GM23338 (cell line): ENCODE results near the gene ALDH1A2.

Experiments
- CREB1 ChIP-seq: fragments of 250-450 bp; sonication (Bioruptor Pico); IDR thresholded peaks from 2 replicates; pipeline ENCODE4 v1.5.0; 2020; ENCODE audit warnings: low read depth, mild to moderate bottlenecking, moderate library complexity
- EZH2 ChIP-seq: fragments of 200-600 bp; sonication (generic); IDR thresholded peaks from one replicate; pipeline ENCODE4 v1.8.0; 2017; ENCODE audit warnings: antibody characterized with exemption, mild to moderate bottlenecking, low read depth; ENCODE audit not compliant: unreplicated experiment
- EZH2phosphoT487 ChIP-seq: fragments of 200-600 bp; sonication (generic); IDR thresholded peaks from one replicate; pipeline ENCODE4 v1.8.1; 2018; ENCODE audit warnings: antibody characterized with exemption; ENCODE audit not compliant: unreplicated experiment
- JUNB ChIP-seq: IDR thresholded peaks from one replicate; pipeline ENCODE4 v1.6.1; 2016; ENCODE audit warnings: antibody characterized with exemption; ENCODE audit not compliant: unreplicated experiment
- NANOG ChIP-seq: IDR thresholded peaks from 2 replicates; pipeline ENCODE4 v1.6.1; 2016; ENCODE audit warnings: antibody characterized with exemption, borderline replicate concordance
- POLR2AphosphoS5 ChIP-seq: IDR thresholded peaks from 2 replicates; pipeline ENCODE4 v1.6.1; 2016; ENCODE audit warnings: antibody characterized with exemption, low read depth
- STAT1 ChIP-seq: IDR thresholded peaks from one replicate; pipeline ENCODE4 v1.6.1; 2016; ENCODE audit warnings: antibody characterized with exemption; ENCODE audit not compliant: unreplicated experiment
- ZNF114 ChIP-seq: fragments of 250-450 bp; sonication (Bioruptor Pico); IDR thresholded peaks from 2 replicates; pipeline ENCODE4 v1.5.0; 2020; ENCODE audit warnings: mild to moderate bottlenecking, moderate library complexity
- ZNF331 ChIP-seq: fragments of 250-450 bp; sonication (Bioruptor Pico); IDR thresholded peaks from 2 replicates; pipeline ENCODE4 v1.5.0; 2020; ENCODE audit warnings: low read depth, mild to moderate bottlenecking, moderate library complexity
- ZNF462 ChIP-seq: fragments of 250-450 bp; sonication (Bioruptor Pico); IDR thresholded peaks from 2 replicates; pipeline ENCODE4 v1.5.0; 2020; ENCODE audit warnings: mild to moderate bottlenecking, moderate library complexity
- TF ChIP-seq, protein P1 (sequence below), 2 experiments: fragments of 200-600 bp in 1 of 2; sonication (generic) in 1 of 2; conservative IDR thresholded peaks; 2 replicates each; pipeline versions ENCODE4 v1.5.1 to v1.6.1; 2016 to 2017; ENCODE audit warnings: antibody characterized with exemption in 2 of 2, low read depth in 2 of 2, mild to moderate bottlenecking in 2 of 2, moderate library complexity in 1 of 2
- TF ChIP-seq, protein P2 (sequence below): IDR thresholded peaks from one replicate; pipeline ENCODE4 v1.6.1; 2018; ENCODE audit warnings: antibody characterized with exemption; ENCODE audit not compliant: unreplicated experiment

DNA sequence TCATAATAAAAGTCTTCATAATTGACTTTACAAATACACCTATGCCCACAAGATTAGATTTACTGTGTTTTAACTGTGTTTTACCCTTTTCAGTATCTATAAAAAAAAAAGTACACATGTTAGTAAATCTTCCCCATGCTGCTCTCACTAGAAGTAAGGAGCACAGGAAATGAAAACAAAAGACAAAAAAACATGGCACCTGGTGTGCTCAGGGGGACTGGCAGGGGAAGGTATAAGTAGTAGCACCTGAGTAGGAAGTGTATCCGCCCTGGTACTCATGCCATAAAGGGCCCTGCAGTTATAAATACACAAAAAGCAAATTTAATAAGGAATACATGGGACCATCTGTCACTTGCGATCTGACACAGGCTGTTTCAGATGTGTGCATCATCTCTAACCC is 8.9 kb upstream of the ALDH1A2 start:
- TF ChIP-seq POLR2AphosphoS5 (no peak), EZH2phosphoT487 (no peak), NANOG (no peak), EZH2 (no peak), CREB1 (no peak), ZNF462 (CRISPR knock-in tag) (no peak), ZNF114 (no peak), JUNB (no peak), ZNF331 (no peak), STAT1 (no peak)
- TF ChIP-seq, protein P1, sequence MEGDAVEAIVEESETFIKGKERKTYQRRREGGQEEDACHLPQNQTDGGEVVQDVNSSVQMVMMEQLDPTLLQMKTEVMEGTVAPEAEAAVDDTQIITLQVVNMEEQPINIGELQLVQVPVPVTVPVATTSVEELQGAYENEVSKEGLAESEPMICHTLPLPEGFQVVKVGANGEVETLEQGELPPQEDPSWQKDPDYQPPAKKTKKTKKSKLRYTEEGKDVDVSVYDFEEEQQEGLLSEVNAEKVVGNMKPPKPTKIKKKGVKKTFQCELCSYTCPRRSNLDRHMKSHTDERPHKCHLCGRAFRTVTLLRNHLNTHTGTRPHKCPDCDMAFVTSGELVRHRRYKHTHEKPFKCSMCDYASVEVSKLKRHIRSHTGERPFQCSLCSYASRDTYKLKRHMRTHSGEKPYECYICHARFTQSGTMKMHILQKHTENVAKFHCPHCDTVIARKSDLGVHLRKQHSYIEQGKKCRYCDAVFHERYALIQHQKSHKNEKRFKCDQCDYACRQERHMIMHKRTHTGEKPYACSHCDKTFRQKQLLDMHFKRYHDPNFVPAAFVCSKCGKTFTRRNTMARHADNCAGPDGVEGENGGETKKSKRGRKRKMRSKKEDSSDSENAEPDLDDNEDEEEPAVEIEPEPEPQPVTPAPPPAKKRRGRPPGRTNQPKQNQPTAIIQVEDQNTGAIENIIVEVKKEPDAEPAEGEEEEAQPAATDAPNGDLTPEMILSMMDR (conservative IDR thresholded peaks at IDR 0.05; ENCODE audit: low read depth in 2 of 2): no peak
- TF ChIP-seq, protein P2, sequence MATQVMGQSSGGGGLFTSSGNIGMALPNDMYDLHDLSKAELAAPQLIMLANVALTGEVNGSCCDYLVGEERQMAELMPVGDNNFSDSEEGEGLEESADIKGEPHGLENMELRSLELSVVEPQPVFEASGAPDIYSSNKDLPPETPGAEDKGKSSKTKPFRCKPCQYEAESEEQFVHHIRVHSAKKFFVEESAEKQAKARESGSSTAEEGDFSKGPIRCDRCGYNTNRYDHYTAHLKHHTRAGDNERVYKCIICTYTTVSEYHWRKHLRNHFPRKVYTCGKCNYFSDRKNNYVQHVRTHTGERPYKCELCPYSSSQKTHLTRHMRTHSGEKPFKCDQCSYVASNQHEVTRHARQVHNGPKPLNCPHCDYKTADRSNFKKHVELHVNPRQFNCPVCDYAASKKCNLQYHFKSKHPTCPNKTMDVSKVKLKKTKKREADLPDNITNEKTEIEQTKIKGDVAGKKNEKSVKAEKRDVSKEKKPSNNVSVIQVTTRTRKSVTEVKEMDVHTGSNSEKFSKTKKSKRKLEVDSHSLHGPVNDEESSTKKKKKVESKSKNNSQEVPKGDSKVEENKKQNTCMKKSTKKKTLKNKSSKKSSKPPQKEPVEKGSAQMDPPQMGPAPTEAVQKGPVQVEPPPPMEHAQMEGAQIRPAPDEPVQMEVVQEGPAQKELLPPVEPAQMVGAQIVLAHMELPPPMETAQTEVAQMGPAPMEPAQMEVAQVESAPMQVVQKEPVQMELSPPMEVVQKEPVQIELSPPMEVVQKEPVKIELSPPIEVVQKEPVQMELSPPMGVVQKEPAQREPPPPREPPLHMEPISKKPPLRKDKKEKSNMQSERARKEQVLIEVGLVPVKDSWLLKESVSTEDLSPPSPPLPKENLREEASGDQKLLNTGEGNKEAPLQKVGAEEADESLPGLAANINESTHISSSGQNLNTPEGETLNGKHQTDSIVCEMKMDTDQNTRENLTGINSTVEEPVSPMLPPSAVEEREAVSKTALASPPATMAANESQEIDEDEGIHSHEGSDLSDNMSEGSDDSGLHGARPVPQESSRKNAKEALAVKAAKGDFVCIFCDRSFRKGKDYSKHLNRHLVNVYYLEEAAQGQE: no peak
